Measurements from ENCODE around the gene GAGE10.
"Not testable (repeated sequence)": the region's sequence is repeated elsewhere in the genome, so short reads cannot be mapped to it uniquely, and the experiment has no call there.

GAGE10 gene

GRCh38 chrX:49330421-49330820 is 27.0 kb downstream of the GAGE10 start:
- DNase-seq: not testable (repeated sequence)

- DNase-seq: not testable (repeated sequence)
These were observed 27.8 kb downstream of the GAGE10 start, which contains the start of gene GAGE13 for GRCh38 chrX:49331282-49331681. GAGE13 (plus strand) TSS chrX:49331582; CDS start chrX:49332738, 1,156 bp downstream.

GRCh38 chrX:49331841-49332240 is 28.4 kb downstream of the GAGE10 start:
- DNase-seq: not testable (repeated sequence)

GRCh38 chrX:49341449-49341848 is 38.0 kb downstream of the GAGE10 start:
- not testable (repeated sequence) for DNase-seq

- not testable (repeated sequence) for DNase-seq
These were observed 41.2 kb downstream of the GAGE10 start for GRCh38 chrX:49344496-49345175.

GRCh38 chrX:49345402-49345801 is 42.0 kb downstream of the GAGE10 start:
- DNase-seq: not testable (repeated sequence)

- not testable (repeated sequence) for DNase-seq
These were observed 42.7 kb downstream of the GAGE10 start for GRCh38 chrX:49346150-49346549.

All from NCI-H748 treated with DMSO at 0.1 percent for 48 hours (cell line).